COLO668 (cell line): ENCODE measurements around the gene THPO.
"Not testable (repeated sequence)": the region's sequence is repeated elsewhere in the genome, so short reads cannot be mapped to it uniquely, and the experiment has no call there.

Source experiments
- DNase-seq: peaks from one replicate; lab custom pipeline; 2025; ENCODE audit not compliant: unreplicated experiment; lab: John Stamatoyannopoulos, UW

The THPO gene

GRCh38 chr3:184351511-184352148 lies 26.4 kb downstream of the THPO start:
- DNase-seq, result no peak

GRCh38 chr3:184350618-184351017 lies 27.4 kb downstream of the THPO start:
- no peak for DNase-seq

- DNase-seq, result no peak
Measured at GRCh38 chr3:184349563-184350470, 28.2 kb downstream of the THPO start.

GRCh38 chr3:184348057-184348382 lies 30.0 kb downstream of the THPO start:
- no peak for DNase-seq

GRCh38 chr3:184347321-184348056 lies 30.5 kb downstream of the THPO start:
- DNase-seq, result no peak

GRCh38 chr3:184346480-184347190 lies 31.4 kb downstream of the THPO start:
- no peak for DNase-seq

- DNase-seq, result peak; percentile 29
Measured at GRCh38 chr3:184345317-184346144, 32.5 kb downstream of the THPO start.

GRCh38 chr3:184344579-184345316 lies 33.3 kb downstream of the THPO start:
- no peak for DNase-seq

- no peak for DNase-seq
Measured at GRCh38 chr3:184343200-184343876, 34.7 kb downstream of the THPO start.

- peak; percentile 73 for DNase-seq
Measured at GRCh38 chr3:184341925-184342324, 36.1 kb downstream of the THPO start.

- not testable (repeated sequence) for DNase-seq
Measured at GRCh38 chr3:184339451-184340135, 38.4 kb downstream of the THPO start.

GRCh38 chr3:184339001-184339400 lies 39.0 kb downstream of the THPO start:
- peak; percentile 39 for DNase-seq

GRCh38 chr3:184338511-184338945 lies 39.5 kb downstream of the THPO start:
- peak; percentile 93 for DNase-seq

GRCh38 chr3:184337981-184338380 lies 40.0 kb downstream of the THPO start:
- no peak for DNase-seq

- no peak for DNase-seq
Measured at GRCh38 chr3:184337399-184337714, 40.6 kb downstream of the THPO start, which contains the start of gene FAM131A. Gene FAM131A (plus strand): TSS chr3:184337600. CDS start chr3:184337631, 31 bp downstream.

- DNase-seq, result peak; percentile 7
Measured at GRCh38 chr3:184336547-184337398, 41.2 kb downstream of the THPO start.
